Mammary epithelial cell (primary cell): Measurements from ENCODE around the gene MTM1.

Experiments
- CTCF ChIP-seq, 2 donors: IDR thresholded peaks in 1 of 2; conservative IDR thresholded peaks in 1 of 2; 2 replicates each; pipeline ENCODE4 v1.5.1; 2011 to 2012; ENCODE audit warnings: inconsistent platforms in 2 of 2, low read length in 2 of 2, mild to moderate bottlenecking in 2 of 2, control low read depth in 1 of 2, low read depth in 1 of 2; ENCODE audit not compliant: insufficient read depth in 1 of 2; ENCODE audit errors: extremely low read depth in 1 of 2
- EZH2 ChIP-seq: IDR thresholded peaks from 2 replicates; pipeline ENCODE4 v1.6.1; 2012; ENCODE audit warnings: low read length, inconsistent platforms, borderline replicate concordance

- no peak for TF ChIP-seq EZH2
- TF ChIP-seq CTCF (conservative IDR thresholded peaks at IDR 0.05 in 1 of 2, IDR thresholded peaks at IDR 0.05 in 1 of 2; ENCODE audit: extremely low read depth in 1 of 2, insufficient read depth in 1 of 2, low read depth in 1 of 2, low read length in 2 of 2): no peak
These were observed 135.7 kb downstream of the MTM1 start for GRCh38 chrX:150704030-150704613.
